HepG2 (cell line): ENCODE results near the gene ARL16. TPM values are rescaled to one million over a fixed set of nuclear protein-coding genes. Genes with fewer than 3 reads are reported as not detected.

Experiments
- ADNP ChIP-seq: sonication (generic); formaldehyde crosslinking; IDR thresholded peaks from 2 replicates; pipeline ENCODE4 v1.4.0; 2020; ENCODE audit warnings: missing genetic modification reagents
- BCLAF1 ChIP-seq: fragments of 450-650 bp; IDR thresholded peaks from 2 replicates; pipeline ENCODE4 v1.6.1; 2017; ENCODE audit warnings: mild to moderate bottlenecking
- ELF3 ChIP-seq: IDR thresholded peaks from 2 replicates; pipeline ENCODE4 v1.6.1; 2016; ENCODE audit warnings: missing genetic modification reagents, missing compliant biosample characterization
- GTF2F1 ChIP-seq: fragments of 150-350 bp; IDR thresholded peaks from 2 replicates; pipeline ENCODE4 v1.6.1; 2014; ENCODE audit warnings: low read length
- HNF4A ChIP-seq: sonication (generic); formaldehyde crosslinking; IDR thresholded peaks from 2 replicates; pipeline ENCODE4 v1.4.0; 2020; ENCODE audit warnings: missing genetic modification reagents
- NCOA5 ChIP-seq: sonication (generic); formaldehyde crosslinking; IDR thresholded peaks from 2 replicates; pipeline ENCODE4 v1.4.0; 2020; ENCODE audit warnings: missing genetic modification reagents
- NR3C1 ChIP-seq: sonication (generic); formaldehyde crosslinking; IDR thresholded peaks from 2 replicates; pipeline ENCODE4 v1.4.0; 2020; ENCODE audit warnings: missing genetic modification reagents
- TFDP2 ChIP-seq: sonication (generic); formaldehyde crosslinking; IDR thresholded peaks from 2 replicates; pipeline ENCODE4 v1.4.0; 2020; ENCODE audit warnings: missing genetic modification reagents
- ZFP37 ChIP-seq: sonication (generic); formaldehyde crosslinking; IDR thresholded peaks from 2 replicates; pipeline ENCODE4 v1.4.0; 2020; ENCODE audit warnings: missing genetic modification reagents, borderline replicate concordance
- ZMAT5 ChIP-seq: sonication (generic); formaldehyde crosslinking; IDR thresholded peaks from 2 replicates; pipeline ENCODE4 v1.5.0; 2020; ENCODE audit warnings: mild to moderate bottlenecking, low read depth, missing genetic modification reagents, borderline replicate concordance
- ZNF274 ChIP-seq: sonication (generic); formaldehyde crosslinking; IDR thresholded peaks from 2 replicates; pipeline ENCODE4 v1.5.1; 2020; ENCODE audit warnings: mild to moderate bottlenecking, missing genetic modification reagents
- ZNF296 ChIP-seq: sonication (generic); formaldehyde crosslinking; conservative IDR thresholded peaks from 2 replicates; pipeline ENCODE4 v1.5.0; 2020; ENCODE audit warnings: mild to moderate bottlenecking, missing genetic modification reagents
- ZNF382 ChIP-seq: sonication (generic); formaldehyde crosslinking; IDR thresholded peaks from 2 replicates; pipeline ENCODE4 v1.5.0; 2020; ENCODE audit warnings: missing genetic modification reagents, mild to moderate bottlenecking, borderline replicate concordance
- ZNF512 ChIP-seq: sonication (generic); formaldehyde crosslinking; IDR thresholded peaks from 2 replicates; pipeline ENCODE4 v1.4.0; 2020; ENCODE audit warnings: mild to moderate bottlenecking, missing genetic modification reagents
- ZNF567 ChIP-seq: sonication (generic); formaldehyde crosslinking; IDR thresholded peaks from 2 replicates; pipeline ENCODE4 v1.8.1; 2023; ENCODE audit warnings: mild to moderate bottlenecking, missing genetic modification reagents, borderline replicate concordance
- ZNF777 ChIP-seq: sonication (generic); formaldehyde crosslinking; IDR thresholded peaks from 2 replicates; pipeline ENCODE4 v1.4.0; 2020; ENCODE audit warnings: missing genetic modification reagents
- polyA plus RNA-seq, 8 experiments: library from polyadenylated mRNA; depleted of rRNA in 3 of 8; stranded (reverse) in 7 of 8; unstranded in 1 of 8; fragments of >200 nt; fragmentation: Illumina TruSeq in 4 of 8; extraction: Trizol in 4 of 8; gene quantifications; 2 replicates each; pipeline versions ENCODE4 v1.2.1 to v1.2.3, GENCODE V29; 2011 to 2016; ENCODE audit warnings: low read depth in 4 of 8, missing spikeins in 1 of 8, mixed read lengths in 1 of 8; ENCODE audit not compliant: insufficient read depth in 1 of 8
- total RNA-seq, 5 experiments: library from RNA; depleted of rRNA; stranded (reverse); fragments of >200 nt; fragmentation: Illumina TruSeq; extraction: Trizol; gene quantifications; 2 replicates each; pipeline ENCODE4 v1.2.3, GENCODE V29; 2016; ENCODE audit warnings: low read depth in 1 of 5
- TF ChIP-seq, protein P1 (sequence below): sonication (generic); formaldehyde crosslinking; IDR thresholded peaks from 2 replicates; pipeline ENCODE4 v1.8.0; 2022; ENCODE audit warnings: mild to moderate bottlenecking, missing genetic modification reagents; ENCODE audit not compliant: insufficient replicate concordance
- TF ChIP-seq, protein P2 (sequence below): sonication (generic); formaldehyde crosslinking; IDR thresholded peaks from 2 replicates; pipeline ENCODE4 v1.5.0; 2020; ENCODE audit warnings: mild to moderate bottlenecking, missing genetic modification reagents

ARL16 gene
- total and polyA plus RNA-seq, 2 of the 13 experiments (the other 11 are each of a cell fraction or from before 2014, with no cell fraction given) = 20.8 to 30.8 TPM

- TF ChIP-seq BCLAF1 (no peak), ELF3 (CRISPR knock-in tag) (no peak), ZNF382 (CRISPR knock-in tag) (no peak), ZNF567 (peak; percentile 70; the same call in 1 of the 2 replicates), ZNF777 (0 out of 2 replicates have a peak, but pooled peaks have one; percentile 9), TFDP2 (CRISPR knock-in tag) (no peak), GTF2F1 (no peak), HNF4A (CRISPR knock-in tag) (no peak), ZMAT5 (no peak), ZNF296 (CRISPR knock-in tag) (0 out of 2 replicates have a peak, but pooled peaks have one; percentile 55), ADNP (no peak), ZFP37 (CRISPR knock-in tag) (no peak), NCOA5 (CRISPR knock-in tag) (no peak), ZNF274 (CRISPR knock-in tag) (no peak; the same call in 1 of the 2 replicates), NR3C1 (CRISPR knock-in tag) (no peak), ZNF512 (CRISPR knock-in tag) (no peak)
- TF ChIP-seq, protein P1, sequence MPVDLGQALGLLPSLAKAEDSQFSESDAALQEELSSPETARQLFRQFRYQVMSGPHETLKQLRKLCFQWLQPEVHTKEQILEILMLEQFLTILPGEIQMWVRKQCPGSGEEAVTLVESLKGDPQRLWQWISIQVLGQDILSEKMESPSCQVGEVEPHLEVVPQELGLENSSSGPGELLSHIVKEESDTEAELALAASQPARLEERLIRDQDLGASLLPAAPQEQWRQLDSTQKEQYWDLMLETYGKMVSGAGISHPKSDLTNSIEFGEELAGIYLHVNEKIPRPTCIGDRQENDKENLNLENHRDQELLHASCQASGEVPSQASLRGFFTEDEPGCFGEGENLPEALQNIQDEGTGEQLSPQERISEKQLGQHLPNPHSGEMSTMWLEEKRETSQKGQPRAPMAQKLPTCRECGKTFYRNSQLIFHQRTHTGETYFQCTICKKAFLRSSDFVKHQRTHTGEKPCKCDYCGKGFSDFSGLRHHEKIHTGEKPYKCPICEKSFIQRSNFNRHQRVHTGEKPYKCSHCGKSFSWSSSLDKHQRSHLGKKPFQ = peak; percentile 40
- TF ChIP-seq, protein P2, sequence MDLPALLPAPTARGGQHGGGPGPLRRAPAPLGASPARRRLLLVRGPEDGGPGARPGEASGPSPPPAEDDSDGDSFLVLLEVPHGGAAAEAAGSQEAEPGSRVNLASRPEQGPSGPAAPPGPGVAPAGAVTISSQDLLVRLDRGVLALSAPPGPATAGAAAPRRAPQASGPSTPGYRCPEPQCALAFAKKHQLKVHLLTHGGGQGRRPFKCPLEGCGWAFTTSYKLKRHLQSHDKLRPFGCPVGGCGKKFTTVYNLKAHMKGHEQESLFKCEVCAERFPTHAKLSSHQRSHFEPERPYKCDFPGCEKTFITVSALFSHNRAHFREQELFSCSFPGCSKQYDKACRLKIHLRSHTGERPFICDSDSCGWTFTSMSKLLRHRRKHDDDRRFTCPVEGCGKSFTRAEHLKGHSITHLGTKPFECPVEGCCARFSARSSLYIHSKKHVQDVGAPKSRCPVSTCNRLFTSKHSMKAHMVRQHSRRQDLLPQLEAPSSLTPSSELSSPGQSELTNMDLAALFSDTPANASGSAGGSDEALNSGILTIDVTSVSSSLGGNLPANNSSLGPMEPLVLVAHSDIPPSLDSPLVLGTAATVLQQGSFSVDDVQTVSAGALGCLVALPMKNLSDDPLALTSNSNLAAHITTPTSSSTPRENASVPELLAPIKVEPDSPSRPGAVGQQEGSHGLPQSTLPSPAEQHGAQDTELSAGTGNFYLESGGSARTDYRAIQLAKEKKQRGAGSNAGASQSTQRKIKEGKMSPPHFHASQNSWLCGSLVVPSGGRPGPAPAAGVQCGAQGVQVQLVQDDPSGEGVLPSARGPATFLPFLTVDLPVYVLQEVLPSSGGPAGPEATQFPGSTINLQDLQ (CRISPR knock-in tag) = no peak; the same call in 1 of the 2 replicates
- TF ChIP-seq, all 625 proteins: peak for 74
These were observed 28.9 kb upstream of the ARL16 start (continued) for GRCh38 chr17:81712468-81713003.
